Upper lobe of left lung (tissue), 6 donors: Measurements from ENCODE around the gene DNAAF3. TPM values are rescaled to one million over a fixed set of nuclear protein-coding genes. Genes with fewer than 3 reads are reported as not detected.

ENCODE experiments used
- ATAC-seq, 2 donors: fragments of 200-7000 bp; cut with Tn5 transposase; one replicate each; pipeline ENCODE4 v1.9.1; 2022; ENCODE audit warnings: mild to moderate bottlenecking in 2 of 2, moderate library complexity in 2 of 2; ENCODE audit not compliant: low FRiP score in 2 of 2
- DNase-seq, 2 donors: peaks; one replicate each; pipeline ENCODE4 v3.0.0-alpha.2; 2019 to 2020
- H3K27ac ChIP-seq, 4 donors: fragments of 200-600 bp; sonication (generic); one replicate each; pipeline ENCODE4 v1.5.1; 2016 to 2019
- H3K27me3 ChIP-seq, 4 donors: fragments of 200-600 bp; sonication (generic); one replicate each; pipeline ENCODE4 v1.5.1; 2017 to 2019
- H3K36me3 ChIP-seq, 4 donors: fragments of 200-600 bp; sonication (generic); one replicate each; pipeline ENCODE4 v1.5.1; 2016 to 2019
- H3K4me1 ChIP-seq, 4 donors: fragments of 200-600 bp; sonication (generic); one replicate each; pipeline ENCODE4 v1.5.1; 2018 to 2019
- H3K4me3 ChIP-seq, 4 donors: fragments of 200-600 bp; sonication (generic); one replicate each; pipeline ENCODE4 v1.5.1; 2017 to 2019; ENCODE audit warnings: mild to moderate bottlenecking in 2 of 4, moderate library complexity in 1 of 4
- H3K9me3 ChIP-seq, 4 donors: fragments of 200-600 bp; sonication (generic); one replicate each; pipeline ENCODE4 v1.5.1; 2018 to 2019
- EP300 ChIP-seq, 4 donors: sonication (generic); formaldehyde crosslinking; IDR thresholded peaks; one replicate each; pipeline ENCODE4 v1.5.1; 2017; ENCODE audit warnings: antibody characterized with exemption in 4 of 4, control low read depth in 2 of 4
- POLR2A ChIP-seq, 4 donors: fragments of 450-650 bp; IDR thresholded peaks; one replicate each; pipeline ENCODE4 v1.5.1; 2016 to 2017; ENCODE audit warnings: antibody characterized with exemption in 4 of 4, mild to moderate bottlenecking in 2 of 4
- POLR2AphosphoS5 ChIP-seq, 2 donors: sonication (generic); formaldehyde crosslinking; IDR thresholded peaks; one replicate each; pipeline ENCODE4 v1.5.1; 2017; ENCODE audit warnings: antibody characterized with exemption in 2 of 2
- WGBS, 2 donors: methylation state at CpG; one replicate each; pipeline ENCODE4 v1.1.5; 2017 to 2018; 5-methylcytosine and 5-hydroxymethylcytosine counted together
- total RNA-seq, 6 donors: library from RNA; depleted of rRNA in 4 of 6; stranded (reverse); fragments of >200 nt in 4 of 6; gene quantifications; one replicate each; pipeline versions ENCODE4 v1.1.0 to v1.2.1, GENCODE V29; 2016 to 2021
- TF ChIP-seq, protein P1 (sequence below), 6 experiments: fragments of 450-650 bp in 4 of 6; fragments of 200-600 bp in 2 of 6; sonication (generic) in 2 of 6; IDR thresholded peaks; one replicate each; pipeline ENCODE4 v1.5.1; 2016 to 2019; ENCODE audit warnings: antibody characterized with exemption in 6 of 6
- donor health status: DM: no; HTN: no; CAD: no; lungs with moderate emphysema.
- donor health status: DM: no; HTN: yes; CAD: no; lungs with severe emphysema.

Gene DNAAF3
- total RNA-seq, 6 donors from 2014 or later: 4.2 to 27.4 (median 18.3) TPM

GRCh38 chr19:55153652-55154264 is 12.7 kb downstream of the DNAAF3 start:
- Histone ChIP-seq H3K9me3 (no peaks in the 10 kb centered on the region), H3K27ac (no peak overlapping the region), H3K4me1 (peaks cover 3 to 16% (median 7%) of the 10 kb centered on the region in 4 donors), H3K4me3 (no peak overlapping the region), H3K36me3 (no peaks in the 10 kb centered on the region), H3K27me3 (peaks cover 0 to 20% (median 8%) of the 10 kb centered on the region in 4 donors)
- no peak for ATAC-seq
- TF ChIP-seq POLR2AphosphoS5 (IDR thresholded peaks at IDR 0.05) (no peak), EP300 (IDR thresholded peaks at IDR 0.05) (no peak), POLR2A (IDR thresholded peaks at IDR 0.05) (no peak)
- TF ChIP-seq, protein P1, sequence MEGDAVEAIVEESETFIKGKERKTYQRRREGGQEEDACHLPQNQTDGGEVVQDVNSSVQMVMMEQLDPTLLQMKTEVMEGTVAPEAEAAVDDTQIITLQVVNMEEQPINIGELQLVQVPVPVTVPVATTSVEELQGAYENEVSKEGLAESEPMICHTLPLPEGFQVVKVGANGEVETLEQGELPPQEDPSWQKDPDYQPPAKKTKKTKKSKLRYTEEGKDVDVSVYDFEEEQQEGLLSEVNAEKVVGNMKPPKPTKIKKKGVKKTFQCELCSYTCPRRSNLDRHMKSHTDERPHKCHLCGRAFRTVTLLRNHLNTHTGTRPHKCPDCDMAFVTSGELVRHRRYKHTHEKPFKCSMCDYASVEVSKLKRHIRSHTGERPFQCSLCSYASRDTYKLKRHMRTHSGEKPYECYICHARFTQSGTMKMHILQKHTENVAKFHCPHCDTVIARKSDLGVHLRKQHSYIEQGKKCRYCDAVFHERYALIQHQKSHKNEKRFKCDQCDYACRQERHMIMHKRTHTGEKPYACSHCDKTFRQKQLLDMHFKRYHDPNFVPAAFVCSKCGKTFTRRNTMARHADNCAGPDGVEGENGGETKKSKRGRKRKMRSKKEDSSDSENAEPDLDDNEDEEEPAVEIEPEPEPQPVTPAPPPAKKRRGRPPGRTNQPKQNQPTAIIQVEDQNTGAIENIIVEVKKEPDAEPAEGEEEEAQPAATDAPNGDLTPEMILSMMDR (IDR thresholded peaks at IDR 0.05): no peak
- 81 to 82% methylated on average over 10 to 12 of the region's 12 CpGs for WGBS, 2 donors
- no peak for DNase-seq

- Histone ChIP-seq H3K4me1 (peaks cover 3 to 16% (median 7%) of the 10 kb centered on the region in 4 donors), H3K4me3 (no peak overlapping the region), H3K27ac (no peak overlapping the region), H3K27me3 (peaks cover 0 to 24% (median 7%) of the 10 kb centered on the region in 4 donors), H3K36me3 (no peaks in the 10 kb centered on the region), H3K9me3 (no peaks in the 10 kb centered on the region)
- ATAC-seq: no peak
- no peak for DNase-seq
- TF ChIP-seq, protein P1 (IDR thresholded peaks at IDR 0.05): no peak
- no peak for TF ChIP-seq POLR2AphosphoS5 (IDR thresholded peaks at IDR 0.05)
- TF ChIP-seq EP300 (IDR thresholded peaks at IDR 0.05): no peak
- no peak for TF ChIP-seq POLR2A (IDR thresholded peaks at IDR 0.05)
Observed at GRCh38 chr19:55152017-55152416, 14.4 kb downstream of the DNAAF3 start.

DNA sequence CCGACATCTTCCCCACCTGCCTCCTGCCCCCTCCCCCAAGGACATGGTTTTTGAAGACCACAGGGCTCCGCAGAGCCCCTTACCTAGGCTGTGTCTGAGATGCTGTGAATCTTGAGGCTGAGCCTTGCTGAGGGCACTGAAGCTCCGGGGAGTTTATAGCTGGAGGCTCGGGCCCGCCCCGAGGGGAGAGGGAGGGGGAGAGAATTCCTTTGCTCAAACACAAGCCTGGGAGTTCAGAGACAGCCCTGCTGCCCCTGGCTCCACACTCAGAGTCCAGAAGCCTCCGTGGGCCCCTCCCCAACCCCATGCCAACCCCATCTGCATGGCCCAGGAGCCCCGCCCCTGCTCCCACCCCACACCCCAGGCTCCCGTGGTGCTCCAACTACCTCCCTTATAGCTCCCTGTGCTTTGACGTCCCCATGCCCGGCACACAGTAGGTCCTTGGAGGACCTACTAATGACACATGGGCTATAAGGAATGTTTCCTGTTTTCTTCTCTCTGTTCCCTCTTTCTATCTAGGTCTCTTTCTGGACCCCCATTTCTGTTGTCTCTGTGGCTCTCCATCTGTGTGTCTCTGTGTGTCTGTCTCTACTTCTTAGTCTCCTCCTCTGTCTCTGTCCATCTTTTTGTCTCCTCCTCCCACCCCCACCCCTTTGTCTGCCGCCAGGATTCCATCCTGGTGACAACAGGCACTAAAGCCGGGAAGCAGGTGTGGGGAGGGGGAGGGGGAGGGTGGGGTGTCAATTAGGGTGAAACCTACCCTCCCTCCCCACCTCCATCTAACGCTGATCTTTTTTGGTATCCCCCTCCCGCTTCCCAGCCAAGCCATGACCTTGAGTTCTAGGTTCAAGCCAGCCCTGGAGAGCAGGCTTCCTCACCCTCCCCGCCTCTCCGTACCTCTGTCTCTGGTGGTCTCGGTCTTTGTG is 17.1 kb downstream of the DNAAF3 start, which contains the start of gene TNNT1:
Gene TNNT1, minus strand, starts transcription at position 129 of the 926 bp plus-strand sequence. CDS start 2,049 bp downstream, outside the sequence.
- H3K36me3 ChIP-seq: no peaks in the 10 kb centered on the region
- no peaks in the 10 kb centered on the region for H3K9me3 ChIP-seq
- H3K4me3 ChIP-seq: no peak within 1 kb of the TSS
- no peak for ATAC-seq
- H3K27ac ChIP-seq: no peak within 1 kb of the TSS
- DNase-seq: peak in 1 of 2 donors; percentile 21
- H3K27me3 ChIP-seq: peaks cover 0 to 36% (median 18%) of the 10 kb centered on the region in 4 donors
- WGBS, 2 donors: 16 to 20% methylated on average over 16 to 18 of the region's 18 CpGs
- peaks cover 0 to 20% (median 13%) of the 10 kb centered on the region in 4 donors for H3K4me1 ChIP-seq
- TF ChIP-seq EP300 (IDR thresholded peaks at IDR 0.05) (no peak), POLR2A (IDR thresholded peaks at IDR 0.05) (no peak), POLR2AphosphoS5 (IDR thresholded peaks at IDR 0.05) (no peak)
- TF ChIP-seq, protein P1 (IDR thresholded peaks at IDR 0.05): no peak

- TF ChIP-seq, protein P1 (IDR thresholded peaks at IDR 0.05): no peak
- TF ChIP-seq EP300 (IDR thresholded peaks at IDR 0.05): no peak
- TF ChIP-seq POLR2AphosphoS5 (IDR thresholded peaks at IDR 0.05): no peak
- no peak for TF ChIP-seq POLR2A (IDR thresholded peaks at IDR 0.05)
- H3K9me3 ChIP-seq: no peaks in the 10 kb centered on the region
- H3K27ac ChIP-seq: no peak overlapping the region
- no peak overlapping the region for H3K4me3 ChIP-seq
- peaks cover 0 to 20% (median 13%) of the 10 kb centered on the region in 4 donors for H3K4me1 ChIP-seq
- H3K36me3 ChIP-seq: no peaks in the 10 kb centered on the region
- H3K27me3 ChIP-seq: peaks cover 0 to 42% (median 18%) of the 10 kb centered on the region in 4 donors
- no peak for DNase-seq
- ATAC-seq: no peak
- WGBS, 2 donors: 22 to 27% methylated on average over 1 to 7 of the region's 9 CpGs
Observed at GRCh38 chr19:55147545-55148251, 18.7 kb downstream of the DNAAF3 start.
